Measurements from ENCODE around the gene ARPIN.

The ARPIN gene

GRCh38 chr15:89847101-89847500, 65.7 kb downstream of the ARPIN start:
- peaks cover 5% of the 10 kb centered on the region for H3K4me1 ChIP-seq (ENCODE audit: control insufficient read depth, insufficient read depth, low read length)
- H3K9ac ChIP-seq (ENCODE audit: low read length): no peak overlapping the region
- no peaks in the 10 kb centered on the region for H3K27me3 ChIP-seq (ENCODE audit: control insufficient read depth, insufficient read depth, low read length)
- no peak overlapping the region for H3K4me3 ChIP-seq (ENCODE audit: low read length)
- H3K36me3 ChIP-seq (ENCODE audit: control insufficient read depth, insufficient read depth, low read length): no peaks in the 10 kb centered on the region
- H3K9me3 ChIP-seq (ENCODE audit: control insufficient read depth, low read length): no peaks in the 10 kb centered on the region

- no peaks in the 10 kb centered on the region for H3K27me3 ChIP-seq (ENCODE audit: control insufficient read depth, insufficient read depth, low read length)
- H3K4me3 ChIP-seq (ENCODE audit: low read length): no peak overlapping the region
- H3K4me1 ChIP-seq (ENCODE audit: control insufficient read depth, insufficient read depth, low read length): peaks cover 5% of the 10 kb centered on the region
- H3K9me3 ChIP-seq (ENCODE audit: control insufficient read depth, low read length): no peaks in the 10 kb centered on the region
- no peak overlapping the region for H3K9ac ChIP-seq (ENCODE audit: low read length)
- H3K36me3 ChIP-seq (ENCODE audit: control insufficient read depth, insufficient read depth, low read length): no peaks in the 10 kb centered on the region
Observed at GRCh38 chr15:89845305-89845893, 67.4 kb downstream of the ARPIN start.
